Ascending aorta (tissue), 2 donors: Measurements from ENCODE around the gene ZCCHC8. TPM values are rescaled to one million over a fixed set of nuclear protein-coding genes. Genes with fewer than 3 reads are reported as not detected.
A peak's percentile ranks its signal among the peaks of the same experiment; 100 is the strongest.

Experiments used
- DNase-seq, 2 donors: peaks; one replicate each; pipeline ENCODE4 v3.0.0-alpha.2; 2019; ENCODE audit warnings: low spot score in 2 of 2
- H3K27ac ChIP-seq, 2 donors: fragments of 200-600 bp; sonication (generic); one replicate each; pipeline ENCODE4 v1.5.1; 2016 to 2017; ENCODE audit warnings: mild to moderate bottlenecking in 1 of 2
- H3K27me3 ChIP-seq: fragments of 200-600 bp; sonication (generic); one replicate; pipeline ENCODE4 v1.5.1; 2017
- H3K36me3 ChIP-seq, 2 donors: fragments of 200-600 bp; sonication (generic); one replicate each; pipeline ENCODE4 v1.5.1; 2016
- H3K4me1 ChIP-seq, 2 donors: fragments of 200-600 bp; sonication (generic); one replicate each; pipeline ENCODE4 v1.5.1; 2016 to 2017; ENCODE audit warnings: mild to moderate bottlenecking in 1 of 2
- H3K4me3 ChIP-seq, 2 donors: fragments of 200-600 bp; sonication (generic); one replicate each; pipeline ENCODE4 v1.5.1; 2016 to 2017; ENCODE audit warnings: mild to moderate bottlenecking in 1 of 2
- H3K9me3 ChIP-seq, 2 donors: fragments of 200-600 bp; sonication (generic); one replicate each; pipeline ENCODE4 v1.5.1; 2016
- CTCF ChIP-seq, 3 experiments: fragments of 200-600 bp in 2 of 3; fragments of 450-650 bp in 1 of 3; sonication (generic) in 2 of 3; IDR thresholded peaks; one replicate each; pipeline ENCODE4 v1.5.1; 2016 to 2019; ENCODE audit warnings: antibody characterized with exemption in 3 of 3, mild to moderate bottlenecking in 1 of 3, moderate library complexity in 1 of 3
- intact Hi-C: fragments of 100-400 bp; cut with DNase I; formaldehyde crosslinking; loops from one replicate; pipeline ENCODE4 v1.15.1; 2023
- total RNA-seq: library from RNA; depleted of rRNA; stranded (reverse); fragments of >200 nt; gene quantifications from one replicate; pipeline ENCODE4 v1.1.0, GENCODE V29; 2016

The ZCCHC8 gene
- total RNA-seq, 1 donor from 2014 or later, result 6.4 TPM

- peaks cover 14 to 27% of the 10 kb centered on the region in 2 donors for H3K4me1 ChIP-seq
- peak; percentile 97 to 100 for DNase-seq
- intact Hi-C loops, result loop anchor here (1.0 to 2.0 kb wide), 5 partner anchors 27 to 706 kb away; partner anchors contain the start of genes DENR, DIABLO, MPHOSPH9 and MTRFR
- TF ChIP-seq CTCF (IDR thresholded peaks at IDR 0.05), result no peak
- no peaks in the 10 kb centered on the region for H3K27me3 ChIP-seq
- peak within 1 kb of the TSS; percentile 99 for H3K27ac ChIP-seq
- H3K9me3 ChIP-seq, result no peaks in the 10 kb centered on the region
- H3K4me3 ChIP-seq, result peak within 1 kb of the TSS; percentile 89 to 96
- H3K36me3 ChIP-seq, result peaks cover 13% of the 10 kb centered on the region in 2 donors
These were observed 26.1 kb upstream of the ZCCHC8 start, which contains the start of the genes KNTC1 and RSRC2 for GRCh38 chr12:122526683-122527477. Gene KNTC1 (plus strand): TSS chr12:122527249. CDS start chr12:122530064, 2,815 bp downstream. Gene RSRC2 (minus strand): TSS chr12:122526936. CDS start chr12:122526853, 83 bp downstream.

GRCh38 chr12:122523846-122524718 lies 23.4 kb upstream of the ZCCHC8 start:
- Histone ChIP-seq H3K4me3 (peak overlapping the region; percentile 69 to 89), H3K27ac (peak overlapping the region in 1 of 2 donors; percentile 79), H3K27me3 (no peaks in the 10 kb centered on the region), H3K36me3 (peaks cover 39 to 41% of the 10 kb centered on the region in 2 donors), H3K9me3 (no peaks in the 10 kb centered on the region), H3K4me1 (peaks cover 14 to 29% of the 10 kb centered on the region in 2 donors)
- no peak for DNase-seq
- no peak for TF ChIP-seq CTCF (IDR thresholded peaks at IDR 0.05)
- intact Hi-C loops, result no loop called here

- DNase-seq, result no peak
- peak overlapping the region in 1 of 2 donors; percentile 79 for H3K27ac ChIP-seq
- intact Hi-C loops, result no loop called here
- TF ChIP-seq CTCF (IDR thresholded peaks at IDR 0.05), result no peak
- H3K4me1 ChIP-seq, result peaks cover 14 to 29% of the 10 kb centered on the region in 2 donors
- H3K4me3 ChIP-seq, result peak overlapping the region in 1 of 2 donors; percentile 69
- peaks cover 47 to 49% of the 10 kb centered on the region in 2 donors for H3K36me3 ChIP-seq
- no peaks in the 10 kb centered on the region for H3K27me3 ChIP-seq
- H3K9me3 ChIP-seq, result no peaks in the 10 kb centered on the region
These were observed 22.5 kb upstream of the ZCCHC8 start for GRCh38 chr12:122523280-122523679.

- Histone ChIP-seq H3K27me3 (no peaks in the 10 kb centered on the region), H3K4me1 (peaks cover 14 to 24% of the 10 kb centered on the region in 2 donors), H3K4me3 (no peak overlapping the region), H3K36me3 (peaks cover 73 to 75% of the 10 kb centered on the region in 2 donors), H3K27ac (no peak overlapping the region), H3K9me3 (no peaks in the 10 kb centered on the region)
- no peak for TF ChIP-seq CTCF (IDR thresholded peaks at IDR 0.05)
- DNase-seq, result no peak
- intact Hi-C loops, result no loop called here
These were observed 19.9 kb upstream of the ZCCHC8 start for GRCh38 chr12:122520676-122521075.

GRCh38 chr12:122519418-122519817 lies 18.7 kb upstream of the ZCCHC8 start:
- Histone ChIP-seq H3K4me1 (peaks cover 7 to 16% of the 10 kb centered on the region in 2 donors), H3K9me3 (no peaks in the 10 kb centered on the region), H3K27ac (no peak overlapping the region), H3K4me3 (no peak overlapping the region), H3K36me3 (peaks cover 79 to 83% of the 10 kb centered on the region in 2 donors), H3K27me3 (no peaks in the 10 kb centered on the region)
- no peak for TF ChIP-seq CTCF (IDR thresholded peaks at IDR 0.05)
- intact Hi-C loops, result no loop called here
- DNase-seq, result no peak
